ENCODE results near the gene MAP3K9. TPM values are rescaled to one million over a fixed set of nuclear protein-coding genes. Genes with fewer than 3 reads are reported as not detected.

Gene MAP3K9
- polyA plus RNA-seq, 1 donor from 2014 or later: 10.4 TPM

GRCh38 chr14:70698288-70698687 lies 111.0 kb downstream of the MAP3K9 start:
- H3K9me3 ChIP-seq (ENCODE audit: low read length): no peaks in the 10 kb centered on the region
- no peaks in the 10 kb centered on the region for H3K27me3 ChIP-seq (ENCODE audit: insufficient read depth, low read depth, low read length)
- H3K4me2 ChIP-seq (ENCODE audit: low read length): no peak overlapping the region
- H3K9me2 ChIP-seq (ENCODE audit: insufficient read depth, low read length): no peaks in the 10 kb centered on the region
- H2AFZ ChIP-seq (ENCODE audit: low read depth, low read length): no peak overlapping the region
- no peak overlapping the region for H3K9ac ChIP-seq (ENCODE audit: low read length)
- TF ChIP-seq EZH2 (IDR thresholded peaks at IDR 0.05; ENCODE audit: borderline replicate concordance, insufficient read depth, low read length, poor library complexity, severe bottlenecking): no peak
- TF ChIP-seq EP300 (conservative IDR thresholded peaks at IDR 0.05; ENCODE audit: poor library complexity, severe bottlenecking): no peak
- no peak for TF ChIP-seq POLR2AphosphoS5 (IDR thresholded peaks at IDR 0.05)
- no peak for TF ChIP-seq CTCF (IDR thresholded peaks at IDR 0.05; ENCODE audit: poor library complexity, severe bottlenecking)
- TF ChIP-seq RAD21 (conservative IDR thresholded peaks at IDR 0.05): no peak
- no peak for TF ChIP-seq MXI1 (conservative IDR thresholded peaks at IDR 0.05; ENCODE audit: poor library complexity, severe bottlenecking)
- no peak for TF ChIP-seq REST (IDR thresholded peaks at IDR 0.05; ENCODE audit: borderline replicate concordance)
- no peak for TF ChIP-seq SMC3 (conservative IDR thresholded peaks at IDR 0.05; ENCODE audit: poor library complexity)
- TF ChIP-seq TAF1 (IDR thresholded peaks at IDR 0.05; ENCODE audit: low read depth): no peak
- no peaks in the 10 kb centered on the region for H3K79me2 ChIP-seq (replicated peaks; ENCODE audit: insufficient read depth, low read length)
- H3F3A ChIP-seq (ENCODE audit: insufficient read depth, low read length, poor library complexity, severe bottlenecking): no peaks in the 10 kb centered on the region
- no peaks in the 10 kb centered on the region for H3K36me3 ChIP-seq (ENCODE audit: insufficient read depth, low read length)
- H3K27ac ChIP-seq (ENCODE audit: low read length): no peak overlapping the region
- H4K20me1 ChIP-seq (ENCODE audit: insufficient read depth): no peaks in the 10 kb centered on the region
- H3K4me3 ChIP-seq (ENCODE audit: low read length): no peak overlapping the region

GRCh38 chr14:70697701-70698100 lies 111.6 kb downstream of the MAP3K9 start:
- no peaks in the 10 kb centered on the region for H3K79me2 ChIP-seq (replicated peaks; ENCODE audit: insufficient read depth, low read length)
- H3K4me2 ChIP-seq (ENCODE audit: low read length): no peak overlapping the region
- H3F3A ChIP-seq (ENCODE audit: insufficient read depth, low read length, poor library complexity, severe bottlenecking): no peaks in the 10 kb centered on the region
- H3K9me3 ChIP-seq (ENCODE audit: low read length): no peaks in the 10 kb centered on the region
- no peaks in the 10 kb centered on the region for H4K20me1 ChIP-seq (ENCODE audit: insufficient read depth)
- TF ChIP-seq REST (IDR thresholded peaks at IDR 0.05; ENCODE audit: borderline replicate concordance) (no peak), POLR2AphosphoS5 (IDR thresholded peaks at IDR 0.05) (no peak), MXI1 (conservative IDR thresholded peaks at IDR 0.05; ENCODE audit: poor library complexity, severe bottlenecking) (no peak), RAD21 (conservative IDR thresholded peaks at IDR 0.05) (no peak)
- no peak overlapping the region for H2AFZ ChIP-seq (ENCODE audit: low read depth, low read length)
- no peak overlapping the region for H3K27ac ChIP-seq (ENCODE audit: low read length)
- no peaks in the 10 kb centered on the region for H3K36me3 ChIP-seq (ENCODE audit: insufficient read depth, low read length)
- no peak overlapping the region for H3K4me3 ChIP-seq (ENCODE audit: low read length)
- H3K9ac ChIP-seq (ENCODE audit: low read length): no peak overlapping the region
- H3K27me3 ChIP-seq (ENCODE audit: insufficient read depth, low read depth, low read length): no peaks in the 10 kb centered on the region
- no peaks in the 10 kb centered on the region for H3K9me2 ChIP-seq (ENCODE audit: insufficient read depth, low read length)

All from neural cell (in vitro differentiated cells).